Endothelial cell of umbilical vein (primary cell): ENCODE results near the gene CPOX. TPM values are rescaled to one million over a fixed set of nuclear protein-coding genes. Genes with fewer than 3 reads are reported as not detected.

Experiments used
- BruUV-seq: library from RNA; stranded (reverse); fragments of 400-500 nt; replicated peaks from 2 replicates; lab custom pipeline; 2021; lab: Mats Ljungman, UMichigan
- CTCF ChIA-PET: fragments of 300-600, 350-600 bp; sonication (Branson Sonifier 250); formaldehyde crosslinking; loops from one replicate; lab custom pipeline; 2021; ENCODE audit warnings: antibody characterized with exemption, inconsistent platforms; lab: Charles Lee
- POLR2A ChIA-PET: fragments of 300-600, 350-600 bp; sonication (Branson Sonifier 250); formaldehyde crosslinking; loops from one replicate; lab custom pipeline; 2021; ENCODE audit warnings: antibody characterized with exemption, inconsistent platforms; lab: Charles Lee
- DNase-seq: peaks from one replicate; pipeline ENCODE4 v3.0.0-alpha.2; 2011; ENCODE audit warnings: low read depth, low spot score
- FAIRE-seq: peaks from 2 replicates; lab custom pipeline; 2011; peaks lifted over from hg19 to GRCh38; lab: Jason Lieb, UNC
- H2AFZ ChIP-seq: 2 replicates; pipeline ENCODE4 v1.6.0; 2012; ENCODE audit warnings: low read depth, low read length, control low read depth, inconsistent platforms
- H3K27ac ChIP-seq: 2 replicates; pipeline ENCODE4 v1.5.1; 2011; ENCODE audit warnings: low read depth, mild to moderate bottlenecking, control low read depth, low read length, moderate library complexity; ENCODE audit not compliant: insufficient read depth
- H3K27me3 ChIP-seq, 2 experiments: 2 replicates each; pipeline versions ENCODE4 v1.6.0 to v1.6.1; 2011; ENCODE audit warnings: low read length in 2 of 2, mixed read lengths in 1 of 2; ENCODE audit not compliant: control insufficient read depth in 2 of 2, insufficient read depth in 2 of 2
- H3K36me3 ChIP-seq, 2 experiments: 2 replicates in 1 of 2; 3 replicates in 1 of 2; pipeline ENCODE4 v1.5.1; 2011; ENCODE audit warnings: low read length in 2 of 2, mild to moderate bottlenecking in 1 of 2, moderate library complexity in 1 of 2; ENCODE audit not compliant: control insufficient read depth in 2 of 2, insufficient read depth in 2 of 2; ENCODE audit errors: extremely low read depth in 1 of 2
- H3K4me1 ChIP-seq: 3 replicates; pipeline ENCODE4 v1.5.1; 2011; ENCODE audit warnings: mild to moderate bottlenecking, low read length; ENCODE audit not compliant: control insufficient read depth, insufficient read depth; ENCODE audit errors: extremely low read depth
- H3K4me2 ChIP-seq: 2 replicates; pipeline ENCODE4 v1.6.1; 2011; ENCODE audit warnings: low read length, control low read depth, mixed read lengths; ENCODE audit not compliant: insufficient read depth
- H3K4me3 ChIP-seq, 3 experiments: fragments of 200-600 bp in 1 of 3; sonication (generic), shearing (Covaris generic) in 1 of 3; replicated peaks in 1 of 3; 2 replicates each; pipeline ENCODE4 v1.5.1; 2011 to 2016; ENCODE audit warnings: control low read depth in 3 of 3, low read length in 3 of 3, mild to moderate bottlenecking in 2 of 3, inconsistent platforms in 1 of 3, low read depth in 1 of 3, moderate library complexity in 1 of 3; ENCODE audit not compliant: insufficient read depth in 1 of 3
- H3K79me2 ChIP-seq: 2 replicates; pipeline ENCODE4 v1.6.0; 2012; ENCODE audit warnings: low read length, inconsistent platforms; ENCODE audit not compliant: control insufficient read depth, insufficient read depth
- H3K9ac ChIP-seq: replicated peaks from 2 replicates; pipeline ENCODE3; 2011; ENCODE audit warnings: low read length, control low read depth; ENCODE audit not compliant: insufficient read depth; ENCODE audit errors: extremely low read depth
- H3K9me1 ChIP-seq: replicated peaks from 3 replicates; pipeline ENCODE4 v1.6.0; 2011; ENCODE audit warnings: mild to moderate bottlenecking, low read length; ENCODE audit not compliant: control insufficient read depth, insufficient read depth; ENCODE audit errors: extremely low read depth
- H3K9me3 ChIP-seq: replicated peaks from 2 replicates; pipeline ENCODE4 v1.5.1; 2012; ENCODE audit warnings: low read length, inconsistent platforms; ENCODE audit not compliant: control insufficient read depth, insufficient read depth
- H4K20me1 ChIP-seq: replicated peaks from 2 replicates; pipeline ENCODE3; 2011; ENCODE audit warnings: mild to moderate bottlenecking, low read length; ENCODE audit not compliant: control insufficient read depth, insufficient read depth; ENCODE audit errors: extremely low read depth
- EZH2 ChIP-seq: IDR thresholded peaks from 2 replicates; pipeline ENCODE4 v1.6.1; 2012; ENCODE audit warnings: borderline replicate concordance, low read depth, mild to moderate bottlenecking, moderate library complexity, low read length, inconsistent platforms; ENCODE audit not compliant: severe bottlenecking
- FOS ChIP-seq: IDR thresholded peaks from 2 replicates; pipeline ENCODE4 v1.6.1; 2011; ENCODE audit warnings: mild to moderate bottlenecking, low read length, moderate library complexity, borderline replicate concordance; ENCODE audit not compliant: insufficient read depth
- JUN ChIP-seq: IDR thresholded peaks from 2 replicates; pipeline ENCODE4 v1.6.1; 2011; ENCODE audit warnings: borderline replicate concordance, low read depth; ENCODE audit not compliant: insufficient read length, insufficient read depth
- MYC ChIP-seq: IDR thresholded peaks from one replicate; pipeline ENCODE4 v1.6.1; 2011; ENCODE audit warnings: mild to moderate bottlenecking, low read depth, low read length
- POLR2AphosphoS5 ChIP-seq: IDR thresholded peaks from 2 replicates; pipeline ENCODE4 v1.6.1; 2012; ENCODE audit warnings: low read depth, mild to moderate bottlenecking, control low read depth, low read length, moderate library complexity; ENCODE audit not compliant: insufficient read depth
- dilution Hi-C: fragments of 300-500 bp; cut with MboI; formaldehyde crosslinking; loops from one replicate; pipeline ENCODE4 v1.15.0; 2019; ENCODE audit warnings: low sequenced_read_pairs; ENCODE audit not compliant: extremely low pct_ligation_motif_present
- intact Hi-C: fragments of 100-400 bp; cut with micrococcal nuclease; formaldehyde crosslinking; loops from one replicate; pipeline ENCODE4 v1.10.0; 2022
- polyA plus RNA-seq, 4 experiments: library from polyadenylated mRNA; depleted of rRNA in 3 of 4; stranded (reverse) in 3 of 4; unstranded in 1 of 4; fragments of >200 nt; gene quantifications; 2 replicates each; pipeline versions ENCODE4 v1.2.1 to v1.2.3, GENCODE V29; 2011 to 2012; ENCODE audit warnings: missing spikeins in 1 of 4
- total RNA-seq: library from RNA; stranded (reverse); gene quantifications from 2 replicates; pipeline ENCODE4 v1.2.3, GENCODE V29; 2021
- TF ChIP-seq, protein P1 (sequence below), 2 donors: IDR thresholded peaks; 1 replicate in 1 of 2; 2 replicates in 1 of 2; pipeline ENCODE4 v1.5.1; 2011; ENCODE audit warnings: low read length in 2 of 2, mild to moderate bottlenecking in 2 of 2, moderate library complexity in 2 of 2, control low read depth in 1 of 2, inconsistent platforms in 1 of 2, low read depth in 1 of 2; ENCODE audit not compliant: insufficient read depth in 1 of 2; ENCODE audit errors: extremely low read depth in 1 of 2
- TF ChIP-seq, protein P2 (sequence below): IDR thresholded peaks from 2 replicates; pipeline ENCODE4 v1.6.1; 2011; ENCODE audit not compliant: insufficient read depth, insufficient read length

The CPOX gene
- total and polyA plus RNA-seq, 2 donors (not counting 3 experiments of a cell fraction or from before 2014, with no cell fraction given), result 12.3 to 24.5 TPM

DNA sequence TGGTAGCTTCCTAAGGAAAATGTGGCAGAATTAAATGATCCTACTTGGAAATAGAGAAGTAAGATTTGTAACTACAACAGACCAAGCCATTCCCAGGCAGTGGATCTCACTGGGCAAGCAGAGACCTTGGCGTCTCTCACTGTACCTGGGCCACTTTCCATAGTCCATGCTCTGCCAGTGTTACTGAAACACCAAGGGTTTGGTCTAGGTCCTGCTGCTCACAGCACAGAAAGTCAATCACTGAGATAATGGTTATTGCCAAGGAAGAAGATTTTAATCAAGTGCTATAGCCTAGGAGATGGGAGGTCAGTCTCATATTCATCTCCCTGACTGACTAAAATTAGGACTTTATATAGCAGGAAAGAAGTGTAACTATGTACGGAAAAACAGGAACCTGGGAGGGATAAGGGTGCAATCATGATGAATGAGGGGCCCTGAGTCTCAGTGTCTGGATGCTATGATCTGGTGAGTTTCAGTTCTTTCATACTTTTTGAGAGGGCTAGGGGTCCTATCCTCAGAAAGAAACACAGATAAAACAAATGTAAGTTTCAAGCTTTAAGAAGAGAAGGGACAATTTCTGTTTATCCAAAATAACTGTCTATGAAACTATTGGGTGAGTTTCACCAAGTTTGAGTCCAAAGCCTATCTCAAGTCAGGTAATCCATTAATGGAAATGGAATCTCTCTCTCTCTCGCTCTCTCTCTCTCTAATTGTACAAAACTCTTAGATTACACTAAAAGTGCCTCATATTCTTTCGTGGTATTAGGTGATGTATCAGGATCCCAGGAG lies 41.0 kb downstream of the CPOX start:
- Histone ChIP-seq H3K79me2 (no peaks in the 10 kb centered on the region), H3K4me1 (no peaks in the 10 kb centered on the region), H4K20me1 (no peaks in the 10 kb centered on the region), H3K27ac (no peak overlapping the region), H3K27me3 (peaks cover 29 to 68% of the 10 kb centered on the region in 2 experiments), H3K36me3 (no peaks in the 10 kb centered on the region), H2AFZ (no peak overlapping the region), H3K9ac (no peak overlapping the region), H3K9me1 (no peaks in the 10 kb centered on the region), H3K9me3 (no peaks in the 10 kb centered on the region), H3K4me2 (no peak overlapping the region), H3K4me3 (no peak overlapping the region)
- intact Hi-C loops (no loop called here), dilution Hi-C loops (no loop called here)
- DNase-seq (no peak), FAIRE-seq (no peak)
- POLR2A ChIA-PET, result no interaction called here
- TF ChIP-seq EZH2 (no peak), MYC (no peak), POLR2AphosphoS5 (no peak), FOS (no peak), JUN (no peak)
- TF ChIP-seq, protein P1, sequence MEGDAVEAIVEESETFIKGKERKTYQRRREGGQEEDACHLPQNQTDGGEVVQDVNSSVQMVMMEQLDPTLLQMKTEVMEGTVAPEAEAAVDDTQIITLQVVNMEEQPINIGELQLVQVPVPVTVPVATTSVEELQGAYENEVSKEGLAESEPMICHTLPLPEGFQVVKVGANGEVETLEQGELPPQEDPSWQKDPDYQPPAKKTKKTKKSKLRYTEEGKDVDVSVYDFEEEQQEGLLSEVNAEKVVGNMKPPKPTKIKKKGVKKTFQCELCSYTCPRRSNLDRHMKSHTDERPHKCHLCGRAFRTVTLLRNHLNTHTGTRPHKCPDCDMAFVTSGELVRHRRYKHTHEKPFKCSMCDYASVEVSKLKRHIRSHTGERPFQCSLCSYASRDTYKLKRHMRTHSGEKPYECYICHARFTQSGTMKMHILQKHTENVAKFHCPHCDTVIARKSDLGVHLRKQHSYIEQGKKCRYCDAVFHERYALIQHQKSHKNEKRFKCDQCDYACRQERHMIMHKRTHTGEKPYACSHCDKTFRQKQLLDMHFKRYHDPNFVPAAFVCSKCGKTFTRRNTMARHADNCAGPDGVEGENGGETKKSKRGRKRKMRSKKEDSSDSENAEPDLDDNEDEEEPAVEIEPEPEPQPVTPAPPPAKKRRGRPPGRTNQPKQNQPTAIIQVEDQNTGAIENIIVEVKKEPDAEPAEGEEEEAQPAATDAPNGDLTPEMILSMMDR (IDR thresholded peaks at IDR 0.05; ENCODE audit: extremely low read depth in 1 of 2, insufficient read depth in 1 of 2, low read depth in 1 of 2, low read length in 2 of 2), result no peak
- TF ChIP-seq, protein P2, sequence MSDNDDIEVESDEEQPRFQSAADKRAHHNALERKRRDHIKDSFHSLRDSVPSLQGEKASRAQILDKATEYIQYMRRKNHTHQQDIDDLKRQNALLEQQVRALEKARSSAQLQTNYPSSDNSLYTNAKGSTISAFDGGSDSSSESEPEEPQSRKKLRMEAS, result no peak
- CTCF ChIA-PET, result interaction anchor here (1.0 kb wide), 1 partner anchor 11 kb away, joined by 3 read pairs; no protein-coding TSS in a partner anchor
- no TSS peak for BruUV-seq
